Parathyroid adenoma (tissue), 2 donors: ENCODE data around the gene MDFI.

Experiments used
- H2AFZ ChIP-seq: fragments of 300-600 bp; sonication (generic); one replicate; pipeline ENCODE4 v1.7.0; 2017; ENCODE audit warnings: antibody characterized with exemption, mild to moderate bottlenecking
- H3K27ac ChIP-seq: fragments of 300-600 bp; sonication (generic); one replicate; pipeline ENCODE4 v1.7.0; 2017
- H3K27me3 ChIP-seq: fragments of 300-600 bp; sonication (generic); one replicate; pipeline ENCODE4 v1.7.0; 2017; ENCODE audit warnings: low read length; ENCODE audit not compliant: control insufficient read depth, insufficient read depth
- H3K36me3 ChIP-seq: fragments of 300-600 bp; sonication (generic); one replicate; pipeline ENCODE4 v1.7.0; 2017; ENCODE audit warnings: low read length; ENCODE audit not compliant: control insufficient read depth, insufficient read depth
- H3K4me1 ChIP-seq: fragments of 300-600 bp; sonication (generic); one replicate; pipeline ENCODE4 v1.7.0; 2017; ENCODE audit warnings: control low read depth
- H3K4me2 ChIP-seq: fragments of 300-600 bp; sonication (generic); one replicate; pipeline ENCODE4 v1.7.0; 2017; ENCODE audit warnings: low read length
- H3K4me3 ChIP-seq: fragments of 300-600 bp; sonication (generic); one replicate; pipeline ENCODE4 v1.7.0; 2017; ENCODE audit warnings: low read depth, low read length
- H3K79me2 ChIP-seq: fragments of 300-600 bp; sonication (generic); one replicate; pipeline ENCODE4 v1.7.0; 2017; ENCODE audit warnings: control low read depth
- H3K9ac ChIP-seq: fragments of 300-600 bp; sonication (generic); one replicate; pipeline ENCODE4 v1.7.0; 2017; ENCODE audit warnings: mild to moderate bottlenecking
- H3K9me3 ChIP-seq: fragments of 300-600 bp; sonication (generic); one replicate; pipeline ENCODE4 v1.7.0; 2017; ENCODE audit warnings: low read length; ENCODE audit not compliant: control insufficient read depth
- CTCF ChIP-seq: fragments of 300-600 bp; sonication (generic); IDR thresholded peaks from one replicate; pipeline ENCODE4 v1.7.0; 2017; ENCODE audit warnings: antibody characterized with exemption, mild to moderate bottlenecking
- donor health status: primary hyperparathyroidism.

The MDFI gene

GRCh38 chr6:41599015-41599851 is 39.0 kb upstream of the MDFI start:
- Histone ChIP-seq H3K9me3 (no peaks in the 10 kb centered on the region), H3K4me1 (peaks cover 8% of the 10 kb centered on the region), H3K27ac (no peak overlapping the region), H3K79me2 (no peaks in the 10 kb centered on the region), H3K4me2 (no peak overlapping the region), H2AFZ (no peak overlapping the region), H3K4me3 (no peak overlapping the region), H3K27me3 (no peaks in the 10 kb centered on the region), H3K36me3 (no peaks in the 10 kb centered on the region), H3K9ac (no peak overlapping the region)
- no peak for TF ChIP-seq CTCF

DNA sequence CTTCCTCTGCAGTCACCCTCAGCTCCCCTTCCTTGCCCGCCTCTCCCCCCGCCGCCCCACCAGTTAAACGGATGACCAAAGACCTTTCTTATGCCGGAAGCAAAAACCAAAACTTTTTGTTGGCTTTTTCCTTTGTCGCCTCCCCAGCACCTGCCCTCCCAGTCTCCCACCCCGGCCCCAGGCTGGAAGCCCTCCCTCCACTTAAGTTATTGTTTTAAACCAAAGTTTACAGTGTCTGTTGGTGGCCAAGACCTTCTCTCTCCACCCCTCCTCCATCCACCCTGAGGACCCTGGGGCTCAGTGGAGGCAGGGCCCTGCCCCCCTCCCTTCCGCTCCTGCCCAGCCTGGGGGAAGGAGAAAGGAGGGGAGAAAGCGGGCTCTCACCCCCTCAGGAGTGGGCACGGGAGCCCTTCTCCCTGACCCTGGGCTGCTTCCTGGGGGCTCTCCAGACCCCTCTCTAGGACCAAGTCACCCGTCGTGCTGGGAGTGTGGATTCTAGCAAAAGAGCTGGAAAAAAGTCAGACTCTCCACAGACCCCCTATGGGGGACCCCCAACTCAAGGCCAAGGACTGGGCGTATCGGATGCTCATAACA is 38.3 kb upstream of the MDFI start:
- Histone ChIP-seq H3K79me2 (no peaks in the 10 kb centered on the region), H2AFZ (no peak overlapping the region), H3K27ac (no peak overlapping the region), H3K4me1 (peaks cover 8% of the 10 kb centered on the region), H3K4me2 (no peak overlapping the region), H3K4me3 (no peak overlapping the region), H3K9ac (no peak overlapping the region), H3K27me3 (no peaks in the 10 kb centered on the region), H3K36me3 (no peaks in the 10 kb centered on the region), H3K9me3 (no peaks in the 10 kb centered on the region)
- no peak for TF ChIP-seq CTCF

- H3K27me3 ChIP-seq = no peaks in the 10 kb centered on the region
These were observed 37.6 kb upstream of the MDFI start for GRCh38 chr6:41600499-41601247.

DNA sequence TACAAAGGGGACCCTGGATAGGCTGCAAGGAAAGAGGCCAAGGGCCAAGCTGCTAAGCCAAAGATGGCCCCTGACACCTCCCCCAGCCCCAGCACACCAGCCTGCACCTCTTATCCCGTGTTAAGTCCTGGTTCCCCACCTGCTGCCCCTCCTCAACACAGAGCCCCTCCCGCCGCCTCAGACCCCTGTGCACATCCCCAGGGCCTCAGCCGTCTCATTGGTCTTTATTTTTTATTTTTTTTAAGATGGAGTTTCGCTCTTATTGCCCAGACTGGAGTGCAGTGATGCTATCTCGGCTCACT is 37.1 kb upstream of the MDFI start:
- Histone ChIP-seq H3K4me1 (peaks cover 8% of the 10 kb centered on the region), H3K27me3 (no peaks in the 10 kb centered on the region), H3K4me2 (no peak overlapping the region), H3K79me2 (no peaks in the 10 kb centered on the region), H3K9me3 (no peaks in the 10 kb centered on the region), H3K27ac (no peak overlapping the region), H3K4me3 (no peak overlapping the region), H2AFZ (no peak overlapping the region), H3K9ac (no peak overlapping the region), H3K36me3 (no peaks in the 10 kb centered on the region)
- TF ChIP-seq CTCF = no peak

More at GRCh38 chr6:41600499-41601247, 37.6 kb upstream of the MDFI start:
- H3K79me2 ChIP-seq = no peaks in the 10 kb centered on the region
- H3K4me3 ChIP-seq = no peak overlapping the region
- no peak overlapping the region for H3K27ac ChIP-seq
- no peaks in the 10 kb centered on the region for H3K36me3 ChIP-seq
- TF ChIP-seq CTCF = no peak
- peaks cover 8% of the 10 kb centered on the region for H3K4me1 ChIP-seq
- H3K4me2 ChIP-seq = no peak overlapping the region
- H3K9me3 ChIP-seq = no peaks in the 10 kb centered on the region
- H3K9ac ChIP-seq = no peak overlapping the region
- H2AFZ ChIP-seq = no peak overlapping the region
